Astrocyte of the spinal cord (primary cell): ENCODE data around the gene RTP3.

Source experiments
- DNase-seq: peaks from one replicate; pipeline ENCODE4 v3.0.0; 2011; ENCODE audit warnings: low read depth, low spot score
- H3K4me3 ChIP-seq: 2 replicates; pipeline ENCODE4 v1.5.1; 2011; ENCODE audit warnings: low read depth, mild to moderate bottlenecking, low read length, moderate library complexity
- in situ Hi-C: cut with HindIII; loops from 2 replicates; pipeline ENCODE4 v1.10.0; 2017; ENCODE audit warnings: low sequenced_read_pairs
- TF ChIP-seq, protein P1 (sequence below): IDR thresholded peaks from 2 replicates; pipeline ENCODE4 v1.5.1; 2012; ENCODE audit warnings: low read depth, mild to moderate bottlenecking, low read length, inconsistent platforms

RTP3 gene

DNA sequence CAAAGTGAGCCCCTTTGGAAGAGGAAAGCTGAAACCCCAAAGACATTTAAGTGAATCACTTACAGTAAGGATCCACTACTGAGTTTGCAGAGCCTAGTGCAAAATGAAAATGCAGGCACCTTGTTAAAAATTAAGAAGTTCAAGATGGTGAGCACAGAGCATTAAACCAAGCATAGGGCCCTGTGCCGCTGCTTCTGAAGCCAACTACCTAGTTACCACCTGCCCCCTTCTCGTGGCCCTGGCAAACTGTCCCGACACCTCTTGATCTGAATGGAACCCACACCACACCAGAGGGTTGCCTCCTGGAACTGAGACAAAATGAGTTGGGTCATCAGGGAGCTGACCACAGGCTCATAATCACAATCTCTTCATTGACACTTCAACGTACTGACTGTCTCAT, 42.8 kb downstream of the RTP3 start:
- in situ Hi-C loops = no loop called here
- TF ChIP-seq, protein P1, sequence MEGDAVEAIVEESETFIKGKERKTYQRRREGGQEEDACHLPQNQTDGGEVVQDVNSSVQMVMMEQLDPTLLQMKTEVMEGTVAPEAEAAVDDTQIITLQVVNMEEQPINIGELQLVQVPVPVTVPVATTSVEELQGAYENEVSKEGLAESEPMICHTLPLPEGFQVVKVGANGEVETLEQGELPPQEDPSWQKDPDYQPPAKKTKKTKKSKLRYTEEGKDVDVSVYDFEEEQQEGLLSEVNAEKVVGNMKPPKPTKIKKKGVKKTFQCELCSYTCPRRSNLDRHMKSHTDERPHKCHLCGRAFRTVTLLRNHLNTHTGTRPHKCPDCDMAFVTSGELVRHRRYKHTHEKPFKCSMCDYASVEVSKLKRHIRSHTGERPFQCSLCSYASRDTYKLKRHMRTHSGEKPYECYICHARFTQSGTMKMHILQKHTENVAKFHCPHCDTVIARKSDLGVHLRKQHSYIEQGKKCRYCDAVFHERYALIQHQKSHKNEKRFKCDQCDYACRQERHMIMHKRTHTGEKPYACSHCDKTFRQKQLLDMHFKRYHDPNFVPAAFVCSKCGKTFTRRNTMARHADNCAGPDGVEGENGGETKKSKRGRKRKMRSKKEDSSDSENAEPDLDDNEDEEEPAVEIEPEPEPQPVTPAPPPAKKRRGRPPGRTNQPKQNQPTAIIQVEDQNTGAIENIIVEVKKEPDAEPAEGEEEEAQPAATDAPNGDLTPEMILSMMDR = no peak
- DNase-seq = no peak
- H3K4me3 ChIP-seq = no peak overlapping the region

DNA sequence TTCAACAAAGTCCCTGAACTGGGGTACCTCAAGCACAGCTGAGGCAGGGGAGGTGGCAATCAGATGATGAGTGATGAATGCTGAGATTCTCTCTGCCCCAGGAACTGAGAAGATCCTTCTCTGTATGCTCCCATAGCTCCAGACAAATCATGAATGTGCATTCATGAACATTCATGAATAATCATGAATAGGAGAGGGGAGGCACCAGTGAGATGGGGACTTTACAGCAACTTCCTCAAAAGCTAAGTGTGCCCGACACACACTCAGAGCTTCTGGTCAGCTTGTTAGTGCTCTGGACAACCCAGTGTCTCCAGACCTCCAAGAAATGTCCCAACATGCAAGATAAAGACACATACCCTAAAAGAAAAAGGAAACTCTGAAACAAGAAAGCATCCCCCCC, 44.1 kb downstream of the RTP3 start:
- H3K4me3 ChIP-seq = no peak overlapping the region
- no peak for DNase-seq
- TF ChIP-seq, protein P1 = no peak
- in situ Hi-C loops = no loop called here

DNA sequence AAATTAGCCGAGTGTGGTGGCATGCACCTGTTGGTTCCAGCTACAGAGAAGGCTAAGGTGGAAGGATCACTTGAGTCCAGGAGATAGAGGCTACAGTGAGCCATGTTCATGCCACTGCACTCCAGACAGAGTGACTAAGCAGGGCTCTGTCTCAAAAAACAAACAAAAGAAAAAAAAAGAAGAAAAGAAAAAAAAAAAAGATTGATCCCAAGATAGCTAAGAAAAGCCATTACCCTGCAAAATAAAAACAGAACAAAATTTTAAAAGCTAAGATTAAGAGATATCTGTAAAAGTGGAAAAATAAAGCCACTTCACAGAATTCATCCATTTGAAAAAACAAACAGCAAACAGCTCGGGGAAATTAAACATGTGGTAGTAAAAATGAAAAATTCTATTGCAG, 44.6 kb downstream of the RTP3 start:
- H3K4me3 ChIP-seq = no peak overlapping the region
- DNase-seq = no peak
- TF ChIP-seq, protein P1 = no peak
- in situ Hi-C loops = no loop called here

DNA sequence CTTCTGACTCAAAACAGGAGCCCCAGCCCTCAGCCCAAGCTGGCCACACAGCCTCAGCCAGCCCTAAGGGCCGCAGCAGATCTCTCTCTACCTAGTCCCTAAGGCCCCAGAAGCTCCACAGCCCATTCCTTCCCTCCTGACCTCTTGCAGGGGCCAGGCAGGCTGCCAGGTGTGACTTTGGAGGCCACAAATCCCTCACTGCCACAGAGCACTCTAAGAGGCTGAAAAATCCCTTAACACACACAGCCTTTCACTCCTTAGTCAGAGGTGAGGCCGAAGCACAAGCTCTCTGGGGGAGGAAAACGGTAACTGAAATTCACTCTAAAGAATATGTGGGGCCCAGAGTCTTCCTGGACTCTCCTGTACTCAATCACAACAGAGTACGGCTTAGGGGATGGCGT, 45.0 kb downstream of the RTP3 start:
- in situ Hi-C loops = no loop called here
- TF ChIP-seq, protein P1 = no peak

DNA sequence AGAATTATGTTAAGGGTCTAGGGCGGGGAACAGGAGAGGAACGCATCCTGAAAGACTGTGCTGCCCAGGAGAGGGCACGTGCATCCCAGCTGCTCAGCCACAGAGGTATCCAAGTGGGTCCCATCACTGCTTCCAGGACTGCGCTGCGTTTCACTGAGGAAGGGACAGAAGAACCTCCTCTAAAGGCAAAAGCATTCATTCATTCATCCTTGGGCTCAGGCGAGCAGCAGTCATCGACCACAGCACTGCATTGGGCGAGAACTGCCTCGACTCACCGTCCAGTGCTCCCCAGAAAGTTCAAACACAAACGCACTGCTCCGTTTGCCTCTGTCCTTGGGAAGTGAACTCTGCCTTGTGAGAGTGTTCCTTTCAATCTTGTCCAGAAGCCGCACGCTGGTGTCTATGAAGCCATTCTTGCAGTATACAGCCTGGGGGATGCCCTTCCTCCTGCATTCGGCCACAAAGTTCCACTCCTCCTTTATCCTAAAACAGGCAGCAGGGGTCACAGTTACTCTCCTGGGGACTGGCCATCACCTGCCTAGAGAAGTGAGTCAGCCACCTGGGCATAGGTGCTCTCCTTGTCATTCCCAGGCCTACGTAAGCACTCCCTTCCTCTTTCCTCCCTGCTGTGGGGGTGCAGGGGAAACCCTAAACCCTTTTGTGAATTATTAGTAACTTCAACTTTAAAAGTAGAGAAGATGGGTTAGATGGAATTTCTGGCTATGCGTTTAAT, 47.2 kb downstream of the RTP3 start:
- in situ Hi-C loops = no loop called here
- no peak for DNase-seq
- H3K4me3 ChIP-seq = no peak overlapping the region
- TF ChIP-seq, protein P1 = no peak

More for the DNA sequence above, 45.0 kb downstream of the RTP3 start:
- no peak for DNase-seq
- H3K4me3 ChIP-seq = no peak overlapping the region

- in situ Hi-C loops = no loop called here
- DNase-seq = no peak
- TF ChIP-seq, protein P1 = no peak
- H3K4me3 ChIP-seq = no peak overlapping the region
Observed at GRCh38 chr3:46545818-46546630, 48.2 kb downstream of the RTP3 start.
